Right lobe of liver (tissue), 6 donors: ENCODE measurements around the gene PLXNC1. TPM values are rescaled to one million over a fixed set of nuclear protein-coding genes. Genes with fewer than 3 reads are reported as not detected.

Source experiments
- ATAC-seq, 4 donors: fragments of 200-7000 bp; cut with Tn5 transposase; one replicate each; pipeline ENCODE4 v1.9.1; 2020; ENCODE audit warnings: mild to moderate bottlenecking in 4 of 4, moderate library complexity in 4 of 4
- DNase-seq, 3 donors: peaks; one replicate each; pipeline ENCODE4 v3.0.0-alpha.2; 2020
- H3K27ac ChIP-seq, 3 donors: fragments of 200-600 bp; one replicate each; pipeline ENCODE4 v1.8.0; 2022
- H3K27me3 ChIP-seq, 2 donors: fragments of 200-600 bp; one replicate each; pipeline ENCODE4 v1.8.0; 2022
- H3K36me3 ChIP-seq, 4 donors: fragments of 200-600 bp; sonication (generic) in 1 of 4; one replicate each; pipeline versions ENCODE4 v1.5.1 to v1.8.0; 2017 to 2022; ENCODE audit warnings: control low read depth in 1 of 4
- H3K4me1 ChIP-seq, 4 donors: fragments of 200-600 bp; sonication (generic) in 1 of 4; one replicate each; pipeline versions ENCODE4 v1.5.1 to v1.8.0; 2017 to 2022; ENCODE audit warnings: control low read depth in 1 of 4
- H3K4me3 ChIP-seq, 3 donors: fragments of 200-600 bp; one replicate each; pipeline ENCODE4 v1.8.0; 2022
- H3K9me3 ChIP-seq, 4 donors: fragments of 200-600 bp; sonication (generic) in 1 of 4; one replicate each; pipeline versions ENCODE4 v1.5.1 to v1.8.0; 2017 to 2022; ENCODE audit warnings: control low read depth in 1 of 4
- CTCF ChIP-seq, 4 donors: fragments of 200-600 bp in 3 of 4; fragments of 450-650 bp in 1 of 4; IDR thresholded peaks; one replicate each; pipeline versions ENCODE4 v1.5.1 to v1.8.0; 2016 to 2022; ENCODE audit warnings: antibody characterized with exemption in 4 of 4, mild to moderate bottlenecking in 2 of 4
- POLR2A ChIP-seq: fragments of 450-650 bp; IDR thresholded peaks from one replicate; pipeline ENCODE4 v1.6.1; 2017; ENCODE audit warnings: antibody characterized with exemption, mild to moderate bottlenecking
- WGBS: methylation state at CpG from one replicate; pipeline ENCODE4 v1.1.6; 2018; ENCODE audit warnings: low coverage, low lambda C conversion rate; ENCODE audit not compliant: insufficient coverage; ENCODE audit errors: missing lambda C conversion rate; 5-methylcytosine and 5-hydroxymethylcytosine counted together
- intact Hi-C, 2 donors: fragments of 100-400 bp; cut with DNase I; formaldehyde crosslinking; loops; one replicate each; pipeline versions ENCODE4 v1.11.2 to v1.14.1; 2022
- total RNA-seq, 6 experiments: library from RNA; depleted of rRNA in 2 of 6; stranded (reverse); fragments of >200 nt in 2 of 6; fragmentation: NEBNext Ultra II Directional in 3 of 6; extraction: Animal tissue kit (Norgen Biotek cat#: 25700) in 3 of 6; gene quantifications; one replicate each; pipeline versions ENCODE4 v1.1.0 to v1.2.4, GENCODE V29; 2016 to 2023
- donor health status: DM: no; HTN: yes; CAD: no.
- donor health status: DM: no; HTN: no; CAD: no.
- donor health status: DM: no; HTN: no; CAD: no.
- donor health status: DM: no; HTN: yes; CAD: no.
- donor health status: DM: no; HTN: yes; CAD: no.

The PLXNC1 gene
- total RNA-seq, 6 experiments from 2014 or later, result 1.6 to 7.0 (median 3.5) TPM

GRCh38 chr12:94230357-94230905 lies 82.1 kb downstream of the PLXNC1 start:
- intact Hi-C loops, result no loop called here
- H3K4me3 ChIP-seq, result no peak overlapping the region
- H3K4me1 ChIP-seq, result no peaks in the 10 kb centered on the region
- no peak overlapping the region for H3K27ac ChIP-seq
- TF ChIP-seq POLR2A (no peak), CTCF (IDR thresholded peaks at IDR 0.05) (no peak)
- no peaks in the 10 kb centered on the region for H3K27me3 ChIP-seq
- no peaks in the 10 kb centered on the region for H3K9me3 ChIP-seq
- DNase-seq (no peak), ATAC-seq (no peak)
- WGBS, result 58% methylated on average over 2 of the region's 2 CpGs
- H3K36me3 ChIP-seq, result no peaks in the 10 kb centered on the region

- Histone ChIP-seq H3K27me3 (no peaks in the 10 kb centered on the region), H3K4me3 (no peak overlapping the region), H3K4me1 (no peaks in the 10 kb centered on the region), H3K27ac (no peak overlapping the region), H3K9me3 (no peaks in the 10 kb centered on the region), H3K36me3 (no peaks in the 10 kb centered on the region)
- intact Hi-C loops, result no loop called here
- ATAC-seq, result no peak
- TF ChIP-seq POLR2A (no peak), CTCF (IDR thresholded peaks at IDR 0.05) (no peak)
- WGBS, result 56% methylated on average over 3 of the region's 3 CpGs
- DNase-seq, result no peak
Measured at GRCh38 chr12:94231709-94232108, 83.3 kb downstream of the PLXNC1 start.

GRCh38 chr12:94235848-94236247 lies 87.5 kb downstream of the PLXNC1 start:
- 87% methylated on average over 3 of the region's 3 CpGs for WGBS
- Histone ChIP-seq H3K4me3 (no peak overlapping the region), H3K9me3 (no peaks in the 10 kb centered on the region), H3K27me3 (no peaks in the 10 kb centered on the region), H3K36me3 (no peaks in the 10 kb centered on the region), H3K4me1 (no peaks in the 10 kb centered on the region), H3K27ac (no peak overlapping the region)
- TF ChIP-seq POLR2A (no peak), CTCF (IDR thresholded peaks at IDR 0.05) (no peak)
- intact Hi-C loops, result no loop called here
- no peak for DNase-seq
- ATAC-seq, result no peak

GRCh38 chr12:94239332-94239993 lies 91.1 kb downstream of the PLXNC1 start:
- no peaks in the 10 kb centered on the region for H3K4me1 ChIP-seq
- ATAC-seq (no peak), DNase-seq (no peak)
- TF ChIP-seq CTCF (IDR thresholded peaks at IDR 0.05) (no peak), POLR2A (no peak)
- H3K27ac ChIP-seq, result no peak overlapping the region
- H3K4me3 ChIP-seq, result no peak overlapping the region
- no peaks in the 10 kb centered on the region for H3K27me3 ChIP-seq
- intact Hi-C loops, result no loop called here
- H3K9me3 ChIP-seq, result no peaks in the 10 kb centered on the region
- no peaks in the 10 kb centered on the region for H3K36me3 ChIP-seq
- WGBS, result 90% methylated on average over 3 of the region's 7 CpGs
